ENCODE measurements around the gene RIPOR1.

The RIPOR1 gene

GRCh38 chr16:67516296-67517154 lies 12.1 kb upstream of the RIPOR1 start:
- no peaks in the 10 kb centered on the region for H3K9me3 ChIP-seq (ENCODE audit: control insufficient read depth, insufficient read depth, low read length)
- peaks cover 77% of the 10 kb centered on the region for H3K4me1 ChIP-seq (ENCODE audit: control insufficient read depth, low read length)
- no peaks in the 10 kb centered on the region for H4K20me1 ChIP-seq (ENCODE audit: control insufficient read depth, insufficient read depth, low read depth, low read length)
- peak overlapping the region; percentile 60 for H3K4me3 ChIP-seq (ENCODE audit: low read length)
- H3F3A ChIP-seq (ENCODE audit: control insufficient read depth, insufficient read depth) = peaks cover 33% of the 10 kb centered on the region
- TF ChIP-seq CTCF (IDR thresholded peaks at IDR 0.05; ENCODE audit: low read depth, low read length, poor library complexity, severe bottlenecking) = no peak
- peak overlapping the region; percentile 99 for H3K4me2 ChIP-seq (ENCODE audit: low read length)
- H3K9me2 ChIP-seq (replicated peaks; ENCODE audit: control insufficient read depth, low read length) = no peaks in the 10 kb centered on the region
- H3K36me3 ChIP-seq (ENCODE audit: control insufficient read depth, low read length) = no peaks in the 10 kb centered on the region
- no peaks in the 10 kb centered on the region for H3K27me3 ChIP-seq (ENCODE audit: control insufficient read depth, low read length)
- peak overlapping the region; percentile 98 for H3K27ac ChIP-seq (ENCODE audit: low read depth, low read length)
- peaks cover 3% of the 10 kb centered on the region; the same call in 1 of the 2 replicates for H3K79me2 ChIP-seq (ENCODE audit: control insufficient read depth, low read length)

GRCh38 chr16:67517155-67517445 lies 11.5 kb upstream of the RIPOR1 start:
- H3F3A ChIP-seq (ENCODE audit: control insufficient read depth, insufficient read depth) = peaks cover 33% of the 10 kb centered on the region

GRCh38 chr16:67517661-67518423 lies 10.8 kb upstream of the RIPOR1 start:
- H3K36me3 ChIP-seq (ENCODE audit: control insufficient read depth, low read length) = no peaks in the 10 kb centered on the region

More at GRCh38 chr16:67517155-67517445, 11.5 kb upstream of the RIPOR1 start:
- Histone ChIP-seq H3K27me3 (ENCODE audit: control insufficient read depth, low read length) (no peaks in the 10 kb centered on the region), H3K4me2 (ENCODE audit: low read length) (peak overlapping the region; percentile 99), H3K9me2 (replicated peaks; ENCODE audit: control insufficient read depth, low read length) (no peaks in the 10 kb centered on the region), H4K20me1 (ENCODE audit: control insufficient read depth, insufficient read depth, low read depth, low read length) (no peaks in the 10 kb centered on the region), H3K79me2 (ENCODE audit: control insufficient read depth, low read length) (peaks cover 3% of the 10 kb centered on the region; the same call in 1 of the 2 replicates), H3K4me3 (ENCODE audit: low read length) (peak overlapping the region; percentile 60), H3K4me1 (ENCODE audit: control insufficient read depth, low read length) (peaks cover 81% of the 10 kb centered on the region), H3K27ac (ENCODE audit: low read depth, low read length) (peak overlapping the region; percentile 98), H3K9me3 (ENCODE audit: control insufficient read depth, insufficient read depth, low read length) (no peaks in the 10 kb centered on the region), H3K36me3 (ENCODE audit: control insufficient read depth, low read length) (no peaks in the 10 kb centered on the region)
- TF ChIP-seq CTCF (IDR thresholded peaks at IDR 0.05; ENCODE audit: low read depth, low read length, poor library complexity, severe bottlenecking) (no peak), EZH2phosphoT487 (IDR thresholded peaks at IDR 0.05; ENCODE audit: borderline replicate concordance, low read length) (no peak)

More at GRCh38 chr16:67517661-67518423, 10.8 kb upstream of the RIPOR1 start:
- no peaks in the 10 kb centered on the region for H4K20me1 ChIP-seq (ENCODE audit: control insufficient read depth, insufficient read depth, low read depth, low read length)
- peak overlapping the region; percentile 75 for H3K4me3 ChIP-seq (ENCODE audit: low read length)
- H3K79me2 ChIP-seq (ENCODE audit: control insufficient read depth, low read length) = peaks cover 3% of the 10 kb centered on the region; the same call in 1 of the 2 replicates
- peak overlapping the region; percentile 98 for H3K27ac ChIP-seq (ENCODE audit: low read depth, low read length)
- peak overlapping the region; percentile 99 for H3K4me2 ChIP-seq (ENCODE audit: low read length)
- no peaks in the 10 kb centered on the region for H3K9me2 ChIP-seq (replicated peaks; ENCODE audit: control insufficient read depth, low read length)
- peaks cover 33% of the 10 kb centered on the region for H3F3A ChIP-seq (ENCODE audit: control insufficient read depth, insufficient read depth)
- no peaks in the 10 kb centered on the region for H3K9me3 ChIP-seq (ENCODE audit: control insufficient read depth, insufficient read depth, low read length)
- H3K4me1 ChIP-seq (ENCODE audit: control insufficient read depth, low read length) = peaks cover 81% of the 10 kb centered on the region
- TF ChIP-seq CTCF (IDR thresholded peaks at IDR 0.05; ENCODE audit: low read depth, low read length, poor library complexity, severe bottlenecking) (no peak), EZH2phosphoT487 (IDR thresholded peaks at IDR 0.05; ENCODE audit: borderline replicate concordance, low read length) (no peak)
- no peaks in the 10 kb centered on the region for H3K27me3 ChIP-seq (ENCODE audit: control insufficient read depth, low read length)
